T-cell (primary cell): ENCODE data around the gene TNS1. TPM values are rescaled to one million over a fixed set of nuclear protein-coding genes. Genes with fewer than 3 reads are reported as not detected.

Source experiments
- ATAC-seq, 4 experiments: fragments of 200-7000 bp in 3 of 4; fragments of 150-1000 bp in 1 of 4; cut with Tn5 transposase; replicated peaks in 1 of 4; 1 replicate in 3 of 4; 2 replicates in 1 of 4; pipeline ENCODE4 v1.10.0; 2021; ENCODE audit warnings: moderate library complexity in 3 of 4, mild to moderate bottlenecking in 2 of 4, moderate number of reproducible peaks in 1 of 4
- CTCF ChIA-PET, 2 donors: fragments of 300-600 bp; sonication (Branson Sonifier 250); formaldehyde crosslinking; loops; one replicate each; lab custom pipeline; 2022; ENCODE audit warnings: antibody characterized with exemption in 2 of 2; lab: Charles Lee
- POLR2A ChIA-PET, 2 donors: fragments of 300-600 bp; sonication (Branson Sonifier 250); formaldehyde crosslinking; loops; one replicate each; lab custom pipeline; 2022; ENCODE audit warnings: antibody characterized with exemption in 2 of 2; lab: Charles Lee
- DNase-seq, 35 experiments: peaks; one replicate each; pipeline versions ENCODE4 v3.0.0 to v3.0.0-alpha.2; 2013 to 2023
- H3K27ac ChIP-seq: one replicate; pipeline ENCODE4 v1.5.1; 2013; ENCODE audit warnings: low read length
- H3K27me3 ChIP-seq, 2 experiments: replicated peaks in 1 of 2; 1 replicate in 1 of 2; 2 replicates in 1 of 2; pipeline versions ENCODE4 v1.6.1 to v1.7.0; 2013; ENCODE audit warnings: low read length in 1 of 2, mixed read lengths in 1 of 2; ENCODE audit not compliant: control insufficient read depth in 2 of 2, insufficient read depth in 2 of 2; ENCODE audit errors: extremely low read depth in 1 of 2
- H3K36me3 ChIP-seq, 2 donors: 1 replicate in 1 of 2; 2 replicates in 1 of 2; pipeline versions ENCODE4 v1.6.1 to v1.7.0; 2013; ENCODE audit warnings: low read length in 1 of 2; ENCODE audit not compliant: control insufficient read depth in 2 of 2, insufficient read depth in 1 of 2; ENCODE audit errors: extremely low read depth in 1 of 2
- H3K4me1 ChIP-seq, 2 experiments: 1 replicate in 1 of 2; 2 replicates in 1 of 2; pipeline versions ENCODE4 v1.6.1 to v1.7.0; 2013; ENCODE audit warnings: low read length in 2 of 2, mixed read lengths in 1 of 2; ENCODE audit not compliant: insufficient read depth in 2 of 2, control insufficient read depth in 1 of 2; ENCODE audit errors: extremely low read depth in 1 of 2
- H3K4me3 ChIP-seq, 2 donors: 1 replicate in 1 of 2; 2 replicates in 1 of 2; pipeline versions ENCODE4 v1.5.1 to v1.7.0; 2013; ENCODE audit warnings: mild to moderate bottlenecking in 2 of 2, low read length in 1 of 2, moderate library complexity in 1 of 2; ENCODE audit not compliant: control insufficient read depth in 1 of 2; ENCODE audit errors: extremely low read depth in 1 of 2
- H3K9me3 ChIP-seq: 2 replicates; pipeline ENCODE4 v1.7.0; 2013
- H3K27ac Mint-ChIP-seq, 2 donors: one replicate each; pipeline ENCODE4 v1.8.0; 2020 to 2021; ENCODE audit warnings: mild to moderate bottlenecking in 2 of 2, mixed read lengths in 2 of 2
- H3K27me3 Mint-ChIP-seq, 2 donors: one replicate each; pipeline ENCODE4 v1.8.0; 2021 to 2022; ENCODE audit warnings: mixed read lengths in 2 of 2
- H3K36me3 Mint-ChIP-seq: one replicate; pipeline ENCODE4 v1.8.0; 2021; ENCODE audit warnings: mixed read lengths
- H3K4me1 Mint-ChIP-seq, 3 donors: one replicate each; pipeline ENCODE4 v1.8.0; 2020 to 2022; ENCODE audit warnings: mixed read lengths in 3 of 3, mild to moderate bottlenecking in 1 of 3
- H3K4me3 Mint-ChIP-seq, 3 donors: one replicate each; pipeline ENCODE4 v1.8.0; 2020 to 2022; ENCODE audit warnings: mild to moderate bottlenecking in 3 of 3, mixed read lengths in 3 of 3, moderate library complexity in 3 of 3
- H3K9me3 Mint-ChIP-seq, 3 donors: one replicate each; pipeline ENCODE4 v1.8.0; 2020 to 2022; ENCODE audit warnings: mixed read lengths in 3 of 3
- WGBS: methylation state at CpG from one replicate; pipeline ENCODE4 v1.1.5; 2013; ENCODE audit warnings: missing lambda C conversion rate; ENCODE audit not compliant: insufficient coverage; 5-methylcytosine and 5-hydroxymethylcytosine counted together
- total RNA-seq, 35 experiments: library from RNA in 6 of 35; stranded (reverse) in 6 of 35; fragments of 120-200 nt in 1 of 35; gene quantifications; one replicate each; pipeline versions ENCODE4 v1.2.1 to v1.2.4 and lab custom pipeline; 2013 to 2026

Gene TNS1
- total RNA-seq, 5 donors from 2014 or later (not counting 1 experiment from before 2014, with no cell fraction given): 0.28 to 2.1 (median 1.3) TPM

GRCh38 chr2:217941339-217941738 lies 61.5 kb downstream of the TNS1 start:
- WGBS: 27% methylated on average over 8 of the region's 11 CpGs
- ChIA-PET POLR2A (no interaction called here), CTCF (no interaction called here)
- Histone ChIP-seq H3K27ac (no peak overlapping the region), H3K4me1 (no peaks in the 10 kb centered on the region), H3K36me3 (no peaks in the 10 kb centered on the region), H3K27me3 (peaks cover 0 to 63% of the 10 kb centered on the region in 2 experiments), H3K9me3 (no peaks in the 10 kb centered on the region), H3K4me3 (no peak overlapping the region)
- no peak for DNase-seq
- Mint-ChIP-seq H3K27me3 (peaks cover 28 to 39% of the 10 kb centered on the region in 2 donors), H3K9me3 (no peaks in the 10 kb centered on the region), H3K4me3 (no peak overlapping the region), H3K27ac (no peak overlapping the region), H3K36me3 (no peaks in the 10 kb centered on the region), H3K4me1 (peaks cover 0 to 2% (median 0%) of the 10 kb centered on the region in 3 donors)
- ATAC-seq: no peak

GRCh38 chr2:217940261-217941220 lies 62.3 kb downstream of the TNS1 start:
- CTCF ChIA-PET: no interaction called here
- peaks cover 0 to 2% (median 0%) of the 10 kb centered on the region in 3 donors for H3K4me1 Mint-ChIP-seq
- no peaks in the 10 kb centered on the region for H3K36me3 Mint-ChIP-seq
- H3K9me3 ChIP-seq: no peaks in the 10 kb centered on the region
- H3K9me3 Mint-ChIP-seq: no peaks in the 10 kb centered on the region
- H3K27me3 Mint-ChIP-seq: peaks cover 24 to 33% of the 10 kb centered on the region in 2 donors
- H3K4me3 ChIP-seq: no peak overlapping the region
- H3K27ac ChIP-seq: no peak overlapping the region
- H3K27me3 ChIP-seq: peaks cover 0 to 57% of the 10 kb centered on the region in 2 experiments
- 82% methylated on average over 5 of the region's 13 CpGs for WGBS
- H3K36me3 ChIP-seq: no peaks in the 10 kb centered on the region
- no peak for ATAC-seq
- no peak overlapping the region for H3K4me3 Mint-ChIP-seq
- no peaks in the 10 kb centered on the region for H3K4me1 ChIP-seq
- DNase-seq: no peak
- H3K27ac Mint-ChIP-seq: no peak overlapping the region
- POLR2A ChIA-PET: no interaction called here

- DNase-seq (no peak), ATAC-seq (no peak)
- no peak overlapping the region for H3K4me3 ChIP-seq
- Mint-ChIP-seq H3K4me1 (peaks cover 0 to 2% (median 0%) of the 10 kb centered on the region in 3 donors), H3K4me3 (no peak overlapping the region), H3K27me3 (peaks cover 21 to 28% of the 10 kb centered on the region in 2 donors), H3K27ac (no peak overlapping the region), H3K9me3 (no peaks in the 10 kb centered on the region), H3K36me3 (no peaks in the 10 kb centered on the region)
- H3K27ac ChIP-seq: no peak overlapping the region
- CTCF ChIA-PET: no interaction called here
- WGBS: 33% methylated on average over 1 of the region's 7 CpGs
- H3K4me1 ChIP-seq: no peaks in the 10 kb centered on the region
- H3K36me3 ChIP-seq: no peaks in the 10 kb centered on the region
- POLR2A ChIA-PET: no interaction called here
- H3K9me3 ChIP-seq: no peaks in the 10 kb centered on the region
- H3K27me3 ChIP-seq: peaks cover 0 to 57% of the 10 kb centered on the region in 2 experiments
Observed at GRCh38 chr2:217939629-217940245, 63.1 kb downstream of the TNS1 start.

DNA sequence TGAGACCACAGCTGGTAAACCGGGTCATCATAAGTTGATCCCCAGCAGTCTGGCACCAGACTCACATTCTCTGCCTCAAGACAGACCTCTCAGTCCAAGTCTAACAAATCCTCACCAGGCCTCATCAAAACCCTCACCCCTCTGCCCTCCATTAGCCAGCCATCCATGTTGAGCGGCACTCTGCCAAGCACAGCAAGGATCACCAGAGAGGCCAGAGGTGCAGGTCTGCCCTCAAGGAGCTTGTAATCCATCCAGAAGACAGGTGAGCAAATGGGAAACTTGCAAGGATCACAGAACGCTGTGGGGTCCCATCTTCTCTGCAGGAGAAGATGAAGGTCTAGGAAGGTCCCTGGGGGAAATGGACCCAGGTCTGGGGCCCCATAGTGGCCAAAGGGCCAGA lies 63.6 kb downstream of the TNS1 start:
- Mint-ChIP-seq H3K4me1 (peaks cover 0 to 2% (median 0%) of the 10 kb centered on the region in 3 donors), H3K4me3 (no peak overlapping the region), H3K9me3 (no peaks in the 10 kb centered on the region), H3K27ac (no peak overlapping the region), H3K36me3 (no peaks in the 10 kb centered on the region), H3K27me3 (peaks cover 17 to 25% of the 10 kb centered on the region in 2 donors)
- ATAC-seq (no peak), DNase-seq (no peak)
- no peak overlapping the region for H3K4me3 ChIP-seq
- ChIA-PET POLR2A (no interaction called here), CTCF (no interaction called here)
- no peaks in the 10 kb centered on the region for H3K4me1 ChIP-seq
- peaks cover 0 to 58% of the 10 kb centered on the region in 2 experiments for H3K27me3 ChIP-seq
- H3K27ac ChIP-seq: no peak overlapping the region
- WGBS: 78% methylated on average over 1 of the region's 3 CpGs
- no peaks in the 10 kb centered on the region for H3K9me3 ChIP-seq
- no peaks in the 10 kb centered on the region for H3K36me3 ChIP-seq

- POLR2A ChIA-PET: no interaction called here
- Histone ChIP-seq H3K27ac (no peak overlapping the region), H3K9me3 (no peaks in the 10 kb centered on the region), H3K4me1 (no peaks in the 10 kb centered on the region), H3K36me3 (no peaks in the 10 kb centered on the region), H3K27me3 (peaks cover 0 to 56% of the 10 kb centered on the region in 2 experiments), H3K4me3 (no peak overlapping the region)
- H3K27ac Mint-ChIP-seq: no peak overlapping the region
- H3K4me3 Mint-ChIP-seq: no peak overlapping the region
- peaks cover 20% of the 10 kb centered on the region in 2 donors for H3K27me3 Mint-ChIP-seq
- ATAC-seq: no peak
- H3K9me3 Mint-ChIP-seq: no peaks in the 10 kb centered on the region
- H3K4me1 Mint-ChIP-seq: no peaks in the 10 kb centered on the region
- 100% methylated on average over 1 of the region's 6 CpGs for WGBS
- H3K36me3 Mint-ChIP-seq: no peaks in the 10 kb centered on the region
- no peak for DNase-seq
- CTCF ChIA-PET: no interaction called here
Observed at GRCh38 chr2:217938036-217938435, 64.8 kb downstream of the TNS1 start.

- no peak for ATAC-seq
- Mint-ChIP-seq H3K27ac (no peak overlapping the region), H3K9me3 (no peaks in the 10 kb centered on the region), H3K4me3 (no peak overlapping the region), H3K36me3 (no peaks in the 10 kb centered on the region), H3K27me3 (peaks cover 22% of the 10 kb centered on the region in 2 donors), H3K4me1 (no peaks in the 10 kb centered on the region)
- H3K4me3 ChIP-seq: no peak overlapping the region
- no peak for DNase-seq
- no peaks in the 10 kb centered on the region for H3K4me1 ChIP-seq
- no peaks in the 10 kb centered on the region for H3K9me3 ChIP-seq
- ChIA-PET CTCF (no interaction called here), POLR2A (no interaction called here)
- H3K36me3 ChIP-seq: no peaks in the 10 kb centered on the region
- peaks cover 0 to 54% of the 10 kb centered on the region in 2 experiments for H3K27me3 ChIP-seq
- no peak overlapping the region for H3K27ac ChIP-seq
- 63% methylated on average over 7 of the region's 8 CpGs for WGBS
Observed at GRCh38 chr2:217937446-217937845, 65.3 kb downstream of the TNS1 start.
